CD4-positive, alpha-beta T cell (primary cell): ENCODE results near the gene TEAD2. TPM values are rescaled to one million over a fixed set of nuclear protein-coding genes. Genes with fewer than 3 reads are reported as not detected.
A peak's percentile ranks its signal among the peaks of the same experiment; 100 is the strongest.
"Not testable (repeated sequence)": the region's sequence is repeated elsewhere in the genome, so short reads cannot be mapped to it uniquely, and the experiment has no call there.

ENCODE experiments used
- ATAC-seq: fragments of 200-7000 bp; cut with Tn5 transposase; one replicate; pipeline ENCODE4 v1.10.0; 2022; ENCODE audit warnings: mild to moderate bottlenecking; ENCODE audit not compliant: poor library complexity
- CTCF ChIA-PET: fragments of 350-600 bp; sonication (Branson Sonifier 250); formaldehyde crosslinking; loops from one replicate; lab custom pipeline; 2021; ENCODE audit warnings: antibody characterized with exemption, inconsistent platforms; lab: Charles Lee
- POLR2A ChIA-PET: fragments of 350-600 bp; sonication (Branson Sonifier 250); formaldehyde crosslinking; loops from one replicate; lab custom pipeline; 2021; ENCODE audit warnings: antibody characterized with exemption, inconsistent platforms; lab: Charles Lee
- DNase-seq, 14 experiments: peaks; one replicate each; pipeline ENCODE4 v3.0.0-alpha.2; 2013 to 2020; ENCODE audit warnings: mixed read lengths in 2 of 14
- H3K27ac ChIP-seq, 2 donors: one replicate each; pipeline versions ENCODE4 v1.5.1 to v1.7.0; 2013; ENCODE audit warnings: low read length in 2 of 2, low read depth in 1 of 2, mild to moderate bottlenecking in 1 of 2
- H3K27me3 ChIP-seq, 2 experiments: 1 replicate in 1 of 2; 2 replicates in 1 of 2; pipeline versions ENCODE4 v1.6.1 to v1.7.0; 2013; ENCODE audit warnings: low read length in 2 of 2, control low read depth in 1 of 2, mild to moderate bottlenecking in 1 of 2, moderate library complexity in 1 of 2; ENCODE audit not compliant: insufficient read depth in 2 of 2, control insufficient read depth in 1 of 2
- H3K36me3 ChIP-seq: one replicate; pipeline ENCODE4 v1.6.1; 2013; ENCODE audit warnings: low read length, control low read depth; ENCODE audit not compliant: insufficient read depth
- H3K4me1 ChIP-seq: one replicate; pipeline ENCODE4 v1.6.1; 2013; ENCODE audit warnings: low read length, control low read depth; ENCODE audit not compliant: insufficient read depth
- H3K4me3 ChIP-seq: one replicate; pipeline ENCODE4 v1.5.1; 2013; ENCODE audit warnings: mild to moderate bottlenecking, low read length, moderate library complexity
- H3K9me3 ChIP-seq, 2 experiments: 1 replicate in 1 of 2; 2 replicates in 1 of 2; pipeline versions ENCODE4 v1.6.1 to v1.7.0; 2013; ENCODE audit warnings: low read length in 2 of 2, mild to moderate bottlenecking in 2 of 2, control low read depth in 1 of 2, moderate library complexity in 1 of 2; ENCODE audit not compliant: control insufficient read depth in 1 of 2, insufficient read depth in 1 of 2
- H3K27ac Mint-ChIP-seq: one replicate; pipeline ENCODE4 v1.8.0; 2020; ENCODE audit warnings: mixed read lengths
- H3K27me3 Mint-ChIP-seq: one replicate; pipeline ENCODE4 v1.8.0; 2021; ENCODE audit warnings: mixed read lengths
- H3K36me3 Mint-ChIP-seq: one replicate; pipeline ENCODE4 v1.8.0; 2021; ENCODE audit warnings: low read depth, mixed read lengths
- H3K4me1 Mint-ChIP-seq: one replicate; pipeline ENCODE4 v1.8.0; 2021; ENCODE audit warnings: low read depth, mixed read lengths
- H3K4me3 Mint-ChIP-seq: one replicate; pipeline ENCODE4 v1.8.0; 2020; ENCODE audit warnings: mild to moderate bottlenecking, mixed read lengths
- H3K9me3 Mint-ChIP-seq: one replicate; pipeline ENCODE4 v1.8.0; 2020; ENCODE audit warnings: mixed read lengths
- CTCF ChIP-seq: fragments of 200-600 bp; IDR thresholded peaks from one replicate; pipeline ENCODE4 v1.8.0; 2022; ENCODE audit warnings: antibody characterized with exemption, mild to moderate bottlenecking
- intact Hi-C, 2 experiments: fragments of 100-400 bp; cut with DNase I in 1 of 2; cut with micrococcal nuclease in 1 of 2; formaldehyde crosslinking; loops; one replicate each; pipeline versions ENCODE4 v1.15.1 to v1.9.0; 2023 to 2025; cut with DNase I, micrococcal nuclease
- total RNA-seq, 174 experiments: library from RNA in 2 of 174; stranded (reverse) in 2 of 174; gene quantifications; one replicate each; pipeline ENCODE4 v1.2.3 and lab custom pipeline; 2021 to 2026

TEAD2 gene
- total RNA-seq, 2 experiments from 2014 or later: not detected

GRCh38 chr19:49333418-49333805 is 28.8 kb downstream of the TEAD2 start:
- peak overlapping the region; percentile 87 for H3K27ac ChIP-seq

GRCh38 chr19:49332691-49333417 is 29.4 kb downstream of the TEAD2 start:
- H3K27ac Mint-ChIP-seq: peak overlapping the region; percentile 93
- ATAC-seq: not testable (repeated sequence)

More at GRCh38 chr19:49333418-49333805, 28.8 kb downstream of the TEAD2 start:
- Histone ChIP-seq H3K4me3 (peak overlapping the region; percentile 74), H3K9me3 (no peaks in the 10 kb centered on the region), H3K27me3 (no peaks in the 10 kb centered on the region), H3K36me3 (peaks cover 26% of the 10 kb centered on the region), H3K4me1 (peaks cover 75% of the 10 kb centered on the region)
- ATAC-seq (no peak), DNase-seq (peak in 2 of 14 experiments; percentile 17 to 23)
- Mint-ChIP-seq H3K27me3 (no peaks in the 10 kb centered on the region), H3K4me3 (peak overlapping the region; percentile 91), H3K27ac (peak overlapping the region; percentile 93), H3K9me3 (no peaks in the 10 kb centered on the region), H3K36me3 (peaks cover 72% of the 10 kb centered on the region), H3K4me1 (peaks cover 83% of the 10 kb centered on the region)
- intact Hi-C loops: loop anchor here in 1 of 2 experiments (5.0 kb wide), 1 partner anchor 109 kb away; the partner anchor contains the start of gene SLC17A7
- POLR2A ChIA-PET: interaction anchor here (0.7 to 1.6 kb wide), 5 partner anchors 12 to 1755 kb away, joined by 3 to 4 read pairs (median 3); no protein-coding TSS in a partner anchor
- TF ChIP-seq CTCF: no peak
- CTCF ChIA-PET: interaction anchor here (1.7 kb wide), 1 partner anchor 137 kb away, joined by 4 read pairs; no protein-coding TSS in a partner anchor

GRCh38 chr19:49331616-49332055 is 30.6 kb downstream of the TEAD2 start:
- Histone ChIP-seq H3K27ac (no peak overlapping the region), H3K9me3 (no peaks in the 10 kb centered on the region), H3K4me1 (peaks cover 63% of the 10 kb centered on the region), H3K4me3 (no peak overlapping the region), H3K27me3 (no peaks in the 10 kb centered on the region), H3K36me3 (peaks cover 8% of the 10 kb centered on the region)
- intact Hi-C loops: loop anchor here in 1 of 2 experiments (5.0 kb wide), 1 partner anchor 111 kb away; the partner anchor contains the start of gene SLC17A7
- TF ChIP-seq CTCF: no peak
- peak; percentile 33 to 88 (median 49) for DNase-seq
- peak; percentile 72 for ATAC-seq
- no peaks in the 10 kb centered on the region for H3K9me3 Mint-ChIP-seq
- no peaks in the 10 kb centered on the region for H3K27me3 Mint-ChIP-seq
- ChIA-PET POLR2A (interaction anchor here (0.6 to 1.0 kb wide), 3 partner anchors 10 to 264 kb away, joined by 3 read pairs; partner anchors contain the start of gene PRR12), CTCF (interaction anchor here (1.0 kb wide), 1 partner anchor 31 kb away, joined by 3 read pairs; no protein-coding TSS in a partner anchor)
- H3K4me1 Mint-ChIP-seq: peaks cover 79% of the 10 kb centered on the region
- H3K36me3 Mint-ChIP-seq: peaks cover 66% of the 10 kb centered on the region
- peak overlapping the region; percentile 93 for H3K27ac Mint-ChIP-seq
- H3K4me3 Mint-ChIP-seq: peak overlapping the region; percentile 72

More at GRCh38 chr19:49332691-49333417, 29.4 kb downstream of the TEAD2 start:
- H3K36me3 ChIP-seq: peaks cover 20% of the 10 kb centered on the region
- intact Hi-C loops: loop anchor here in 1 of 2 experiments (5.0 kb wide), 1 partner anchor 109 kb away; the partner anchor contains the start of gene SLC17A7
- Mint-ChIP-seq H3K4me3 (peak overlapping the region; percentile 91), H3K36me3 (peaks cover 72% of the 10 kb centered on the region), H3K4me1 (peaks cover 86% of the 10 kb centered on the region)
- not testable (repeated sequence) for DNase-seq, H3K9me3 Mint-ChIP-seq, H3K4me3 ChIP-seq, H3K27me3 Mint-ChIP-seq, H3K27me3 ChIP-seq, H3K9me3 ChIP-seq
- ChIA-PET POLR2A (interaction anchor here (1.1 to 1.6 kb wide), 3 partner anchors 12 to 23 kb away, joined by 3 to 4 read pairs (median 4); no protein-coding TSS in a partner anchor), CTCF (interaction anchor here (1.7 kb wide), 1 partner anchor 137 kb away, joined by 4 read pairs; no protein-coding TSS in a partner anchor)
- peak overlapping the region; percentile 87 for H3K27ac ChIP-seq
- H3K4me1 ChIP-seq: peaks cover 72% of the 10 kb centered on the region

GRCh38 chr19:49331187-49331586 is 31.0 kb downstream of the TEAD2 start:
- peaks cover 59% of the 10 kb centered on the region for H3K4me1 ChIP-seq
- not testable (repeated sequence) for H3K27me3 Mint-ChIP-seq, H3K27me3 ChIP-seq, H3K9me3 Mint-ChIP-seq, H3K4me3 ChIP-seq, H3K36me3 ChIP-seq, ATAC-seq, H3K27ac ChIP-seq, DNase-seq, H3K9me3 ChIP-seq
- Mint-ChIP-seq H3K4me1 (peaks cover 77% of the 10 kb centered on the region), H3K4me3 (peak overlapping the region; percentile 72), H3K27ac (peak overlapping the region; percentile 93), H3K36me3 (peaks cover 62% of the 10 kb centered on the region)
- CTCF ChIA-PET: interaction anchor here (1.0 kb wide), 1 partner anchor 30 kb away, joined by 3 read pairs; no protein-coding TSS in a partner anchor
- intact Hi-C loops: loop anchor here in 1 of 2 experiments (5.0 kb wide), 1 partner anchor 111 kb away; the partner anchor contains the start of gene SLC17A7
- POLR2A ChIA-PET: interaction anchor here (0.7 to 1.0 kb wide), 2 partner anchors 259 to 264 kb away, joined by 3 read pairs; partner anchors contain the start of gene PRR12
